AG04449 (cell line): ENCODE results near the gene C1orf74.
A peak's percentile ranks its signal among the peaks of the same experiment; 100 is the strongest.

Source experiments
- CTCF ChIA-PET: fragments of 350-600 bp; formaldehyde crosslinking; extraction: SDS; loops from one replicate; lab custom pipeline; 2021; ENCODE audit warnings: antibody characterized with exemption; lab: Yijun Ruan, JAX
- POLR2A ChIA-PET: fragments of 400-600, 350-600 bp; formaldehyde crosslinking; extraction: SDS; loops from one replicate; lab custom pipeline; 2020; ENCODE audit warnings: antibody characterized with exemption, inconsistent platforms; lab: Yijun Ruan, JAX
- DNase-seq: peaks from one replicate; pipeline ENCODE4 v3.0.0-alpha.2; 2010; ENCODE audit warnings: low read depth, low spot score
- H3K4me3 ChIP-seq: 2 replicates; pipeline ENCODE4 v1.5.1; 2011; ENCODE audit warnings: low read depth, mild to moderate bottlenecking, control low read depth, low read length
- CTCF ChIP-seq: IDR thresholded peaks from one replicate; pipeline ENCODE4 v1.5.1; 2011; ENCODE audit warnings: mild to moderate bottlenecking, moderate library complexity, low read length, control low read depth, inconsistent platforms; ENCODE audit not compliant: insufficient read depth; ENCODE audit errors: missing control alignments

C1orf74 gene

GRCh38 chr1:209749670-209750323 lies 34.6 kb downstream of the C1orf74 start:
- H3K4me3 ChIP-seq = no peak overlapping the region
- CTCF ChIA-PET = interaction anchor here (1.0 to 9.9 kb wide), 13 partner anchors 8 to 240 kb away, joined by 3 to 145 read pairs (median 7); partner anchors contain the start of gene CAMK1G
- POLR2A ChIA-PET = no interaction called here
- no peak for DNase-seq
- no peak for TF ChIP-seq CTCF

GRCh38 chr1:209749205-209749604 lies 35.2 kb downstream of the C1orf74 start:
- POLR2A ChIA-PET = no interaction called here
- H3K4me3 ChIP-seq = no peak overlapping the region
- no peak for TF ChIP-seq CTCF
- DNase-seq = no peak
- CTCF ChIA-PET = interaction anchor here (1.0 to 9.9 kb wide), 25 partner anchors 7 to 240 kb away, joined by 3 to 145 read pairs (median 7); partner anchors contain the start of genes CAMK1G, G0S2 and IRF6

DNA sequence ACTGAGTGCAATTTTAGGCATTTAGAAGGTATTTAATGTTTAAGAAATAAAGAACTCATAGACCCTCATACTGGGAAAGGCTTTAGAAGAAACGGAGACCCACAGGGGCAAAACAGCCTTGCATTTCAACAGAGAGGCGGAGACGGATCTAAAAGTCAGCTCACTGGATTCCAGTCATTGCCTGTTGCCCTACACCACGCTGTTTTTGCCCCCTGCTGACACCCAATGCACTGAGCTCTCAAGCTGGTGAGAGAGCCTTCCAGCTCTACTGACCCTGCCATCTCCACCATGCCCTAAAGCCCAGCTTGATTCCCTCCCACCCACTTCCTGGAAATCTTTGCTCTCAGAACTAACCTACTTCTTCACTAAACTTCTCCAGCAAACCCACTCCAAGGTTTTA lies 35.7 kb downstream of the C1orf74 start:
- POLR2A ChIA-PET = no interaction called here
- TF ChIP-seq CTCF = no peak
- no peak for DNase-seq
- H3K4me3 ChIP-seq = no peak overlapping the region
- CTCF ChIA-PET = interaction anchor here (1.0 to 9.9 kb wide), 32 partner anchors 8 to 327 kb away, joined by 3 to 145 read pairs (median 5); partner anchors contain the start of genes CAMK1G, G0S2 and IRF6

- H3K4me3 ChIP-seq = peak overlapping the region; percentile 45
- peak; percentile 79 for TF ChIP-seq CTCF
- DNase-seq = no peak
- POLR2A ChIA-PET = no interaction called here
- CTCF ChIA-PET = interaction anchor here (0.6 to 9.9 kb wide), 38 partner anchors 7 to 326 kb away, joined by 3 to 145 read pairs (median 4); partner anchors contain the start of genes CAMK1G, G0S2, IRF6 and TRAF3IP3
These were observed 36.6 kb downstream of the C1orf74 start for GRCh38 chr1:209747580-209748262.

DNA sequence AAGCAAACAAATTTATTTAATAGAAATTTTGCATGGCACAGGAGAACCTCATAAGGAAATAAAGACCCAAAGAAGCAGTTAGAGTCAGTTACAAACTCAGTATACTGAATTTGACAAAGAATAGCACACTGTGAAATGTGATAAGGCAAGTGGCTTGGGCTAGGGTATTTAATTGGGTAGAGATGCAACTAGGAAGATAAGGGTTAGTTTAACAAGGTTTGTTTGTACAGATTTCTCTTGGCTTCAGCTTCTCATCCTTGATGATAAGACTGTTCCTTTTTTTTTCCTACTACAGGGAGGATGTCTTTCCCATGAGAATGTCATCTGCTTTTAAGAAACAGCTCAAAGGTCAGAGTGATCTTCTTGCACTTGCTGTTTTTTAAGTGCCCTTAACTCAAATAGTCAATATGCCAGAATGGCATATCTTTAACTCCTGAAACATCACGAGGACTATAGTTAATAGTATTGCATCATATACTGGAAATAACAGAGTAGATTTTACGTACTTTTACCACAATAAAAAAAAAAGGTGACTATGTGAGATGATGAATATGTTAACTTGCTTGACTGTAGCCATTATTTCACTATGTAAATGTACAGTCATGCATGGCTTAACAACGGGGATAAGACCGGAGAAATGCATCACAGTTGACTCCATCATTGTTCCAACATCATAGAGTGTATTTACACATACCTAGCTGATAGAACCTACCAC lies 37.8 kb downstream of the C1orf74 start:
- no peak for TF ChIP-seq CTCF
- ChIA-PET POLR2A (no interaction called here), CTCF (interaction anchor here (0.8 to 9.9 kb wide), 16 partner anchors 9 to 185 kb away, joined by 3 to 145 read pairs (median 4); partner anchors contain the start of genes CAMK1G, G0S2 and TRAF3IP3)
- no peak overlapping the region for H3K4me3 ChIP-seq
- no peak for DNase-seq
